PC-9 (cell line): ENCODE data around the gene CADM2.

Experiments
- EZH2 ChIP-seq: fragments of 200-600 bp; sonication (generic); IDR thresholded peaks from 2 replicates; pipeline ENCODE4 v1.8.0; 2017; ENCODE audit warnings: antibody characterized with exemption, low read depth
- TF ChIP-seq, protein P1 (sequence below): fragments of 200-600 bp; sonication (generic); conservative IDR thresholded peaks from 2 replicates; pipeline ENCODE4 v1.6.1; 2017; ENCODE audit warnings: mixed run types, antibody characterized with exemption, mild to moderate bottlenecking, moderate library complexity

DNA sequence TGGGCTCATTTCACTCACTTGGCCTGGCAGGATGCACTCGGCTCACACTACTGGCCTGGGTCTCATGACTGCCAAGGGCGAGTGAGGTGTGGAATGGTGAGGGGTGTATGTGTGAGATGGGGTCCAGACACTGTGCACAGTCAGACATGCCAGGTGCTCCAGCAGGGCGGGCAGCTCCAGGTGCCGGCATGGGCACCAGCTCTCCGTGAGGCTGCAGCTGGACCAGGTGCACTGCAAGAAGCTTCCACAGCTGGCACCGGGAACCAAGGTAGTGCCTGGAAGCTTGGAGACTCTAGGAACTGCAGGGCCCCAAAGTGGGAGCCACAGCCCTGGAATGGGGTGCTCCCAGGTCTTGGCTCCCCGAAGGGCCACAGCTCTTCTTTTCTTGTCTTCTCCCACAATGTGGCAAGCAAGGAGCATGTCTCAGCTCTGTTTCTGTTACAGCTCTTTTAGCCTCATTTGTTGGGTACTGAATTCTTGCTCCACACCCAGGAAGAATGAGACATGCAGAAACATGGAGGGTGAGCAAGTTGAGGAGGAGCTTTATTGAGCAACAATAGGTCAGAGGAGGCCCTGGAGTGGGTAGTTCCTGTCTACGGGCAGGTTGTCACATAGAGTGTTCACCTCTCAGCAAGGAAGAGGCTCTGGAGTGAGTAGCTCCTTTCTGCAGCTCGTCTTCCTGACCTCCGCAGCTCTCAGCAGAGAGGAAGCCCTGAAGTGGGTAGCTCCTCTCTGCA, 762.8 kb downstream of the CADM2 start:
- TF ChIP-seq, protein P1, sequence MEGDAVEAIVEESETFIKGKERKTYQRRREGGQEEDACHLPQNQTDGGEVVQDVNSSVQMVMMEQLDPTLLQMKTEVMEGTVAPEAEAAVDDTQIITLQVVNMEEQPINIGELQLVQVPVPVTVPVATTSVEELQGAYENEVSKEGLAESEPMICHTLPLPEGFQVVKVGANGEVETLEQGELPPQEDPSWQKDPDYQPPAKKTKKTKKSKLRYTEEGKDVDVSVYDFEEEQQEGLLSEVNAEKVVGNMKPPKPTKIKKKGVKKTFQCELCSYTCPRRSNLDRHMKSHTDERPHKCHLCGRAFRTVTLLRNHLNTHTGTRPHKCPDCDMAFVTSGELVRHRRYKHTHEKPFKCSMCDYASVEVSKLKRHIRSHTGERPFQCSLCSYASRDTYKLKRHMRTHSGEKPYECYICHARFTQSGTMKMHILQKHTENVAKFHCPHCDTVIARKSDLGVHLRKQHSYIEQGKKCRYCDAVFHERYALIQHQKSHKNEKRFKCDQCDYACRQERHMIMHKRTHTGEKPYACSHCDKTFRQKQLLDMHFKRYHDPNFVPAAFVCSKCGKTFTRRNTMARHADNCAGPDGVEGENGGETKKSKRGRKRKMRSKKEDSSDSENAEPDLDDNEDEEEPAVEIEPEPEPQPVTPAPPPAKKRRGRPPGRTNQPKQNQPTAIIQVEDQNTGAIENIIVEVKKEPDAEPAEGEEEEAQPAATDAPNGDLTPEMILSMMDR: no peak
- no peak for TF ChIP-seq EZH2
